Measurements from ENCODE around the gene CNGB1. TPM values are rescaled to one million over a fixed set of nuclear protein-coding genes. Genes with fewer than 3 reads are reported as not detected.

The CNGB1 gene
- total RNA-seq, 1 experiment from 2014 or later: not detected

DNA sequence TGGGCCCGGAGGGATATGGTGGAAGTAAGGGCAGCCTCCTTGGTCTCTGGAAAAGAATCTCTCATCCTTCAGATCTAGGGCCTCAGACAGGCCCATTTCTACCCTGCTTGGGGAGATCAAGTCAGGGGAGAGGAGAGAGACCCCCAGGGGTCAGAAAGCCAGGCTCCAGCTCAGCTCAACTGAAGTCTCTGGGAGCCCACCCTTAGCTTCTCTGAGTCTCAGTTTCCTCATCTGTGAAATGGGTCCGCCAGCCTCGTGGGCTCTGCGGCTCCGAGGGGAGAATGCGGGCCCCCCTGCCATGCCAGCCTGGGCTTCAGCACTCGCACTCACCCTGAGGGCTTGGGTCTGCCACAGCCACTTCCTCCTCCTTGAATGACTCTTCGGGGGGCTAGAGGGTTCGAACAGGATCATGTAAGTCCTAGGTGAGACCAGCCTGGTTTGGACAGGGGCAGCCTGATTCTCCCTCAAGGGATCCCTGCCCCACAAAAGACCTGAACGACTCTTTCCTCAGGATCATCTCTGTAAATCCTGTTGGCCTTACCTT is 6.7 kb downstream of the CNGB1 start:
- Histone ChIP-seq H3K27me3 (replicated peaks; ENCODE audit: control insufficient read depth, insufficient read depth, low read length) (no peaks in the 10 kb centered on the region), H3K36me3 (ENCODE audit: control insufficient read depth, insufficient read depth, low read length) (no peaks in the 10 kb centered on the region), H3K9me3 (no peaks in the 10 kb centered on the region), H3K4me1 (no peaks in the 10 kb centered on the region), H3K4me3 (ENCODE audit: low read depth, low read length) (no peak overlapping the region)
- Mint-ChIP-seq H3K4me1 (ENCODE audit: low read depth, unreplicated experiment) (peaks cover 2% of the 10 kb centered on the region), H3K4me3 (ENCODE audit: unreplicated experiment) (no peak overlapping the region), H3K9me3 (ENCODE audit: unreplicated experiment) (no peaks in the 10 kb centered on the region), H3K36me3 (ENCODE audit: insufficient read depth, unreplicated experiment) (no peaks in the 10 kb centered on the region), H3K27me3 (ENCODE audit: insufficient read depth, unreplicated experiment) (no peaks in the 10 kb centered on the region), H3K27ac (ENCODE audit: unreplicated experiment) (no peak overlapping the region)
- DNase-seq: no peak
- TF ChIP-seq, protein P1, sequence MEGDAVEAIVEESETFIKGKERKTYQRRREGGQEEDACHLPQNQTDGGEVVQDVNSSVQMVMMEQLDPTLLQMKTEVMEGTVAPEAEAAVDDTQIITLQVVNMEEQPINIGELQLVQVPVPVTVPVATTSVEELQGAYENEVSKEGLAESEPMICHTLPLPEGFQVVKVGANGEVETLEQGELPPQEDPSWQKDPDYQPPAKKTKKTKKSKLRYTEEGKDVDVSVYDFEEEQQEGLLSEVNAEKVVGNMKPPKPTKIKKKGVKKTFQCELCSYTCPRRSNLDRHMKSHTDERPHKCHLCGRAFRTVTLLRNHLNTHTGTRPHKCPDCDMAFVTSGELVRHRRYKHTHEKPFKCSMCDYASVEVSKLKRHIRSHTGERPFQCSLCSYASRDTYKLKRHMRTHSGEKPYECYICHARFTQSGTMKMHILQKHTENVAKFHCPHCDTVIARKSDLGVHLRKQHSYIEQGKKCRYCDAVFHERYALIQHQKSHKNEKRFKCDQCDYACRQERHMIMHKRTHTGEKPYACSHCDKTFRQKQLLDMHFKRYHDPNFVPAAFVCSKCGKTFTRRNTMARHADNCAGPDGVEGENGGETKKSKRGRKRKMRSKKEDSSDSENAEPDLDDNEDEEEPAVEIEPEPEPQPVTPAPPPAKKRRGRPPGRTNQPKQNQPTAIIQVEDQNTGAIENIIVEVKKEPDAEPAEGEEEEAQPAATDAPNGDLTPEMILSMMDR (IDR thresholded peaks at IDR 0.05; ENCODE audit: insufficient read depth in 1 of 2, low read depth in 1 of 2, low read length in 1 of 2, severe bottlenecking in 1 of 2, unreplicated experiment in 1 of 2): no peak
- intact Hi-C loops (cut with micrococcal nuclease; ENCODE audit: unreplicated experiment): no loop called here
- POLR2A ChIA-PET: no interaction called here
- BruUV-seq (replicated peaks): no TSS peak
- CTCF ChIA-PET: interaction anchor here (0.6 kb wide), 1 partner anchor 159 kb away, joined by 3 read pairs; no protein-coding TSS in a partner anchor

GRCh38 chr16:57962756-57963155 is 8.2 kb downstream of the CNGB1 start:
- Histone ChIP-seq H3K9me3 (no peaks in the 10 kb centered on the region), H3K36me3 (ENCODE audit: control insufficient read depth, insufficient read depth, low read length) (no peaks in the 10 kb centered on the region), H3K4me3 (ENCODE audit: low read depth, low read length) (no peak overlapping the region), H3K4me1 (no peaks in the 10 kb centered on the region), H3K27me3 (replicated peaks; ENCODE audit: control insufficient read depth, insufficient read depth, low read length) (no peaks in the 10 kb centered on the region)
- no peak for DNase-seq
- ChIA-PET POLR2A (no interaction called here), CTCF (no interaction called here)
- peaks cover 15% of the 10 kb centered on the region for H3K4me1 Mint-ChIP-seq (ENCODE audit: low read depth, unreplicated experiment)
- no peaks in the 10 kb centered on the region for H3K9me3 Mint-ChIP-seq (ENCODE audit: unreplicated experiment)
- no peaks in the 10 kb centered on the region for H3K27me3 Mint-ChIP-seq (ENCODE audit: insufficient read depth, unreplicated experiment)
- no peak overlapping the region for H3K27ac Mint-ChIP-seq (ENCODE audit: unreplicated experiment)
- no peaks in the 10 kb centered on the region for H3K36me3 Mint-ChIP-seq (ENCODE audit: insufficient read depth, unreplicated experiment)
- TF ChIP-seq, protein P1 (IDR thresholded peaks at IDR 0.05; ENCODE audit: insufficient read depth in 1 of 2, low read depth in 1 of 2, low read length in 1 of 2, severe bottlenecking in 1 of 2, unreplicated experiment in 1 of 2): no peak
- no TSS peak for BruUV-seq (replicated peaks)
- H3K4me3 Mint-ChIP-seq (ENCODE audit: unreplicated experiment): no peak overlapping the region
- intact Hi-C loops (cut with micrococcal nuclease; ENCODE audit: unreplicated experiment): no loop called here

- no peaks in the 10 kb centered on the region for H3K36me3 Mint-ChIP-seq (ENCODE audit: insufficient read depth, unreplicated experiment)
- no TSS peak for BruUV-seq (replicated peaks)
- H3K9me3 Mint-ChIP-seq (ENCODE audit: unreplicated experiment): no peaks in the 10 kb centered on the region
- no peak overlapping the region for H3K27ac Mint-ChIP-seq (ENCODE audit: unreplicated experiment)
- H3K27me3 Mint-ChIP-seq (ENCODE audit: insufficient read depth, unreplicated experiment): no peaks in the 10 kb centered on the region
- peaks cover 17% of the 10 kb centered on the region for H3K4me1 Mint-ChIP-seq (ENCODE audit: low read depth, unreplicated experiment)
- no peaks in the 10 kb centered on the region for H3K9me3 ChIP-seq
- no peak overlapping the region for H3K4me3 Mint-ChIP-seq (ENCODE audit: unreplicated experiment)
- DNase-seq: no peak
- intact Hi-C loops (cut with micrococcal nuclease; ENCODE audit: unreplicated experiment): no loop called here
- POLR2A ChIA-PET: no interaction called here
- H3K4me3 ChIP-seq (ENCODE audit: low read depth, low read length): no peak overlapping the region
- H3K27me3 ChIP-seq (replicated peaks; ENCODE audit: control insufficient read depth, insufficient read depth, low read length): no peaks in the 10 kb centered on the region
- no peaks in the 10 kb centered on the region for H3K4me1 ChIP-seq
- TF ChIP-seq, protein P1 (IDR thresholded peaks at IDR 0.05; ENCODE audit: insufficient read depth in 1 of 2, low read depth in 1 of 2, low read length in 1 of 2, severe bottlenecking in 1 of 2, unreplicated experiment in 1 of 2): no peak
- CTCF ChIA-PET: no interaction called here
- no peaks in the 10 kb centered on the region for H3K36me3 ChIP-seq (ENCODE audit: control insufficient read depth, insufficient read depth, low read length)
These were observed 8.9 kb downstream of the CNGB1 start for GRCh38 chr16:57962046-57962445.

Measured in Caco-2 (cell line).